Ishikawa (cell line): ENCODE results near the gene LCMT2.

Source experiments
- CEBPB ChIP-seq: IDR thresholded peaks from 2 replicates; pipeline ENCODE4 v1.6.1; 2012
- CREB1 ChIP-seq: IDR thresholded peaks from 2 replicates; pipeline ENCODE4 v1.6.1; 2012; ENCODE audit warnings: low read depth
- EGR1 ChIP-seq: IDR thresholded peaks from 2 replicates; pipeline ENCODE4 v1.6.1; 2012
- EP300 ChIP-seq: IDR thresholded peaks from 2 replicates; pipeline ENCODE4 v1.6.1; 2012; ENCODE audit warnings: borderline replicate concordance
- FOXM1 ChIP-seq: IDR thresholded peaks from 2 replicates; pipeline ENCODE4 v1.6.1; 2012; ENCODE audit warnings: low read depth, borderline replicate concordance
- MAX ChIP-seq: IDR thresholded peaks from 2 replicates; pipeline ENCODE4 v1.6.1; 2012
- NFIC ChIP-seq: IDR thresholded peaks from 2 replicates; pipeline ENCODE4 v1.6.1; 2012
- RAD21 ChIP-seq: IDR thresholded peaks from 2 replicates; pipeline ENCODE4 v1.6.1; 2012; ENCODE audit warnings: low read depth
- REST ChIP-seq: IDR thresholded peaks from 2 replicates; pipeline ENCODE4 v1.6.1; 2012; ENCODE audit warnings: low read depth, mild to moderate bottlenecking
- TAF1 ChIP-seq: IDR thresholded peaks from 2 replicates; pipeline ENCODE4 v1.6.1; 2012; ENCODE audit warnings: low read depth, mild to moderate bottlenecking
- TCF12 ChIP-seq: IDR thresholded peaks from 2 replicates; pipeline ENCODE4 v1.6.1; 2012; ENCODE audit warnings: low read depth
- TEAD4 ChIP-seq: IDR thresholded peaks from 2 replicates; pipeline ENCODE4 v1.6.1; 2012
- USF1 ChIP-seq: IDR thresholded peaks from 2 replicates; pipeline ENCODE4 v1.6.1; 2012
- YY1 ChIP-seq: IDR thresholded peaks from 2 replicates; pipeline ENCODE4 v1.6.1; 2012; ENCODE audit warnings: low read depth
- ZBTB7A ChIP-seq: IDR thresholded peaks from 2 replicates; pipeline ENCODE4 v1.6.1; 2012; ENCODE audit warnings: low read depth

LCMT2 gene

GRCh38 chr15:43347114-43347513, 16.7 kb upstream of the LCMT2 start:
- no peak for TF ChIP-seq USF1
- no peak for TF ChIP-seq ZBTB7A
- no peak for TF ChIP-seq REST
- TF ChIP-seq CEBPB, result no peak
- TF ChIP-seq TEAD4, result no peak
- no peak for TF ChIP-seq EGR1
- no peak for TF ChIP-seq EP300
- no peak for TF ChIP-seq MAX
- no peak for TF ChIP-seq YY1
- no peak for TF ChIP-seq FOXM1
- no peak for TF ChIP-seq CREB1
- TF ChIP-seq NFIC, result no peak

GRCh38 chr15:43346305-43346704, 15.9 kb upstream of the LCMT2 start:
- TF ChIP-seq RAD21 (no peak), USF1 (no peak), YY1 (no peak), REST (no peak), EP300 (no peak), TCF12 (no peak), NFIC (no peak), MAX (no peak), CEBPB (no peak), ZBTB7A (no peak), TAF1 (no peak)

- no peak for TF ChIP-seq TEAD4
- TF ChIP-seq TCF12, result no peak
- no peak for TF ChIP-seq USF1
- TF ChIP-seq RAD21, result no peak
- no peak for TF ChIP-seq EGR1
- TF ChIP-seq FOXM1, result no peak
- TF ChIP-seq REST, result no peak
- TF ChIP-seq CEBPB, result no peak
- TF ChIP-seq EP300, result no peak
- no peak for TF ChIP-seq NFIC
- no peak for TF ChIP-seq ZBTB7A
- no peak for TF ChIP-seq TAF1
- no peak for TF ChIP-seq YY1
Observed at GRCh38 chr15:43330780-43331087, 361 bp upstream of the LCMT2 start.

GRCh38 chr15:43329217-43329959, 985 bp downstream of the LCMT2 start:
- TF ChIP-seq EGR1, result no peak
- no peak for TF ChIP-seq CREB1
- no peak for TF ChIP-seq USF1
- no peak for TF ChIP-seq RAD21
- TF ChIP-seq MAX, result no peak
- no peak for TF ChIP-seq TAF1
- TF ChIP-seq TCF12, result no peak
- no peak for TF ChIP-seq FOXM1
- no peak for TF ChIP-seq REST
- no peak for TF ChIP-seq TEAD4
